Measurements from ENCODE around the gene MYH7. TPM values are rescaled to one million over a fixed set of nuclear protein-coding genes. Genes with fewer than 3 reads are reported as not detected.

Gene MYH7
- total RNA-seq, 1 donor from 2014 or later, result not detected

GRCh38 chr14:23414906-23415820 is 20.3 kb downstream of the MYH7 start:
- Mint-ChIP-seq H3K4me3 (ENCODE audit: unreplicated experiment) (no peak overlapping the region), H3K27ac (ENCODE audit: unreplicated experiment) (no peak overlapping the region)

GRCh38 chr14:23414254-23414653 is 21.2 kb downstream of the MYH7 start:
- DNase-seq, result no peak
- Mint-ChIP-seq H3K4me3 (ENCODE audit: unreplicated experiment) (no peak overlapping the region), H3K27me3 (ENCODE audit: unreplicated experiment) (peaks cover 13% of the 10 kb centered on the region), H3K36me3 (ENCODE audit: unreplicated experiment) (peaks cover 5% of the 10 kb centered on the region), H3K4me1 (ENCODE audit: low read depth, unreplicated experiment) (no peaks in the 10 kb centered on the region), H3K27ac (ENCODE audit: unreplicated experiment) (no peak overlapping the region), H3K9me3 (ENCODE audit: unreplicated experiment) (no peaks in the 10 kb centered on the region)
- no peak for TF ChIP-seq CTCF (IDR thresholded peaks at IDR 0.05; ENCODE audit: partially characterized antibody, unreplicated experiment)

More at GRCh38 chr14:23414906-23415820, 20.3 kb downstream of the MYH7 start:
- Mint-ChIP-seq H3K9me3 (ENCODE audit: unreplicated experiment) (peaks cover under 1% of the 10 kb centered on the region), H3K4me1 (ENCODE audit: low read depth, unreplicated experiment) (no peaks in the 10 kb centered on the region), H3K36me3 (ENCODE audit: unreplicated experiment) (peaks cover 5% of the 10 kb centered on the region), H3K27me3 (ENCODE audit: unreplicated experiment) (peaks cover 13% of the 10 kb centered on the region)
- TF ChIP-seq CTCF (IDR thresholded peaks at IDR 0.05; ENCODE audit: partially characterized antibody, unreplicated experiment), result no peak
- no peak for DNase-seq

GRCh38 chr14:23413681-23414080 is 21.8 kb downstream of the MYH7 start:
- H3K27me3 Mint-ChIP-seq (ENCODE audit: unreplicated experiment), result peaks cover 15% of the 10 kb centered on the region
- DNase-seq, result no peak
- no peaks in the 10 kb centered on the region for H3K9me3 Mint-ChIP-seq (ENCODE audit: unreplicated experiment)
- H3K4me1 Mint-ChIP-seq (ENCODE audit: low read depth, unreplicated experiment), result peaks cover 4% of the 10 kb centered on the region
- no peak overlapping the region for H3K27ac Mint-ChIP-seq (ENCODE audit: unreplicated experiment)
- no peak for TF ChIP-seq CTCF (IDR thresholded peaks at IDR 0.05; ENCODE audit: partially characterized antibody, unreplicated experiment)
- H3K4me3 Mint-ChIP-seq (ENCODE audit: unreplicated experiment), result no peak overlapping the region
- H3K36me3 Mint-ChIP-seq (ENCODE audit: unreplicated experiment), result peaks cover 5% of the 10 kb centered on the region

- H3K36me3 Mint-ChIP-seq (ENCODE audit: unreplicated experiment), result peaks cover 5% of the 10 kb centered on the region
- no peak overlapping the region for H3K27ac Mint-ChIP-seq (ENCODE audit: unreplicated experiment)
These were observed 23.6 kb downstream of the MYH7 start for GRCh38 chr14:23411563-23412525.

More at GRCh38 chr14:23411563-23412525, 23.6 kb downstream of the MYH7 start:
- H3K4me1 Mint-ChIP-seq (ENCODE audit: low read depth, unreplicated experiment), result peaks cover 4% of the 10 kb centered on the region
- no peak for DNase-seq
- peaks cover 3% of the 10 kb centered on the region for H3K9me3 Mint-ChIP-seq (ENCODE audit: unreplicated experiment)
- peaks cover 19% of the 10 kb centered on the region for H3K27me3 Mint-ChIP-seq (ENCODE audit: unreplicated experiment)
- no peak for TF ChIP-seq CTCF (IDR thresholded peaks at IDR 0.05; ENCODE audit: partially characterized antibody, unreplicated experiment)
- H3K4me3 Mint-ChIP-seq (ENCODE audit: unreplicated experiment), result no peak overlapping the region

Measured in glutamatergic neuron (in vitro differentiated cells).